Activated CD4-positive, alpha-beta memory T cell treated with anti-CD3 and anti-CD28 coated beads for 36 hours (primary cell): Measurements from ENCODE around the gene G6PC3. TPM values are rescaled to one million over a fixed set of nuclear protein-coding genes. Genes with fewer than 3 reads are reported as not detected.
A peak's percentile ranks its signal among the peaks of the same experiment; 100 is the strongest.
"Not testable (repeated sequence)": the region's sequence is repeated elsewhere in the genome, so short reads cannot be mapped to it uniquely, and the experiment has no call there.

Experiments
- CTCF ChIA-PET: fragments of 350-600 bp; sonication (Branson Sonifier 250); formaldehyde crosslinking; loops from one replicate; lab custom pipeline; 2021; ENCODE audit warnings: antibody characterized with exemption, inconsistent platforms; lab: Charles Lee
- POLR2A ChIA-PET: fragments of 350-600 bp; sonication (Branson Sonifier 250); formaldehyde crosslinking; loops from one replicate; lab custom pipeline; 2021; ENCODE audit warnings: antibody characterized with exemption; lab: Charles Lee
- DNase-seq: peaks from one replicate; pipeline ENCODE4 v3.0.0-alpha.2; 2020
- H3K27ac Mint-ChIP-seq: one replicate; pipeline ENCODE4 v1.8.0; 2021; ENCODE audit warnings: mixed read lengths
- H3K27me3 Mint-ChIP-seq: one replicate; pipeline ENCODE4 v1.8.0; 2021; ENCODE audit warnings: mixed read lengths
- H3K36me3 Mint-ChIP-seq: one replicate; pipeline ENCODE4 v1.8.0; 2021; ENCODE audit warnings: mixed read lengths
- H3K4me1 Mint-ChIP-seq: one replicate; pipeline ENCODE4 v1.8.0; 2021; ENCODE audit warnings: low read depth, mixed read lengths
- H3K4me3 Mint-ChIP-seq: one replicate; pipeline ENCODE4 v1.8.0; 2021; ENCODE audit warnings: mild to moderate bottlenecking, mixed read lengths
- H3K9me3 Mint-ChIP-seq: one replicate; pipeline ENCODE4 v1.8.0; 2021; ENCODE audit warnings: mixed read lengths
- intact Hi-C: fragments of 100-400 bp; cut with micrococcal nuclease; formaldehyde crosslinking; loops from one replicate; pipeline ENCODE4 v1.15.1; 2023
- total RNA-seq, 2 experiments: library from RNA; stranded (reverse); gene quantifications; one replicate each; pipeline ENCODE4 v1.2.3, GENCODE V29; 2021

The G6PC3 gene
- 10 to 100 TPM; 20.7 to 21.9 TPM for total RNA-seq

DNA sequence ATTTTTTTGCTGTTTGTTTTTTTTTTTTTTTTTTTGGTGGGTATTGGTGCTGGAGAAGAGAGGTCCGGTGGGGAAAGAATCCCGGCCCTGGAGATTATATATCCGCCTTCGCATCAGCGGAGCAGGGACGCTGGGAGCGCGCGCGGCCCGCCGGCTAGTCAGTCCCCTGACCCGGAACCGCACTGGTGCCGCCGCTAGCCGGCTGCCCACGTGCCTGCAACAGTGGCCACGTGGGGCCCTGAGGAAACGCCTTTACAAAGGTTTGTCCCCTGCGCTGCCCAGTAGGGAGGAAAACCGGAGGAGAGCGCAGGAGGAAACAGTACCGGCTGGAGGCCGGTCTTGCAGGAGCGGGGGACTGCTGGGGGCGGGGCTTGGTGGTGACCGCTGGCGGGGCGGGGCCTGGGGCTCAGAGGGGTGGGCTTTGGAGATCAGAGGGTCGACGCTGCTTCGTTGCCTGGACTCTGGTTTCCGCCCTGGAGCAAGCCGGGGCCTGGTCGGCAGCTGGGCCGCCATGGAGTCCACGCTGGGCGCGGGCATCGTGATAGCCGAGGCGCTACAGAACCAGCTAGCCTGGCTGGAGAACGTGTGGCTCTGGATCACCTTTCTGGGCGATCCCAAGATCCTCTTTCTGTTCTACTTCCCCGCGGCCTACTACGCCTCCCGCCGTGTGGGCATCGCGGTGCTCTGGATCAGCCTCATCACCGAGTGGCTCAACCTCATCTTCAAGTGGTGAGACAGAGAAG is at the start of gene G6PC3:
G6PC3 (plus strand) TSS at position 281 of the 743 bp plus-strand sequence; CDS start at position 512, 231 bp downstream.
- ChIA-PET CTCF (interaction anchor here (1.1 kb wide), 2 partner anchors 53 to 280 kb away, joined by 3 to 4 read pairs; partner anchors contain the start of gene HDAC5), POLR2A (interaction anchor here (0.6 to 1.4 kb wide), 5 partner anchors 48 to 255 kb away, joined by 3 to 5 read pairs (median 4); partner anchors contain the start of gene HDAC5)
- no peaks in the 10 kb centered on the region for H3K27me3 Mint-ChIP-seq
- peak; percentile 95 for DNase-seq
- H3K27ac Mint-ChIP-seq, result peak within 1 kb of the TSS; percentile 95
- intact Hi-C loops, result loop anchor here (2.0 kb wide), 2 partner anchors 52 to 56 kb away; partner anchors contain the start of genes HDAC5 and TMEM101
- no peaks in the 10 kb centered on the region for H3K9me3 Mint-ChIP-seq
- H3K4me1 Mint-ChIP-seq, result peaks cover 30% of the 10 kb centered on the region
- H3K36me3 Mint-ChIP-seq, result peaks cover 2% of the 10 kb centered on the region
- peak within 1 kb of the TSS; percentile 97 for H3K4me3 Mint-ChIP-seq

- CTCF ChIA-PET, result interaction anchor here (0.7 to 1.3 kb wide), 2 partner anchors 20 to 87 kb away, joined by 3 to 8 read pairs; no protein-coding TSS in a partner anchor
- H3K4me3 Mint-ChIP-seq, H3K9me3 Mint-ChIP-seq, DNase-seq, H3K27ac Mint-ChIP-seq, H3K27me3 Mint-ChIP-seq, POLR2A ChIA-PET, intact Hi-C loops, H3K4me1 Mint-ChIP-seq, H3K36me3 Mint-ChIP-seq: not testable (repeated sequence)
Measured at GRCh38 chr17:44021227-44021626, 49.3 kb upstream of the G6PC3 start.

DNA sequence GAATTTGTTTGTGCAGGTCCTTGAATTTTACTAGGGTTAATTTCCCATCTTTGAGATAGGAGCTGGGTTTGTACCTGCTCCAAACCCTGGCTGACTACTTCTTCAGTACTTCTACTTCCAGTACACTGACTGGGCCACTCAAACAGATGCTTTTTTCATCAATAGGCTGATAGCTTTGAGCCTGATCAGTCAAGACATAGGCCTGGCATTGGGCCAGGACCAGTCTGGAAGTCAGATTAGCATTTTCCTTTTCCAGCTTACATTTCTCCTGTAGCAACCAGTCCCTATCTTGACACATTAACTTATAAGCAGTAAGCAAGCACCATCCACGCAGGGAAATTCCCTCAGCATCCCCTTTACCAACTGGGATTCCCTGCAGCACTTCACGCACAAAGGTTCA is 48.3 kb upstream of the G6PC3 start:
- Mint-ChIP-seq H3K4me1 (no peaks in the 10 kb centered on the region), H3K9me3 (no peaks in the 10 kb centered on the region), H3K36me3 (peaks cover 1% of the 10 kb centered on the region), H3K27ac (no peak overlapping the region), H3K4me3 (no peak overlapping the region), H3K27me3 (no peaks in the 10 kb centered on the region)
- intact Hi-C loops, result no loop called here
- CTCF ChIA-PET, result interaction anchor here (1.3 kb wide), 1 partner anchor 19 kb away, joined by 8 read pairs; no protein-coding TSS in a partner anchor
- DNase-seq, result no peak
- POLR2A ChIA-PET, result no interaction called here

GRCh38 chr17:44023545-44024270 is 46.8 kb upstream of the G6PC3 start:
- Mint-ChIP-seq H3K4me3 (no peak overlapping the region), H3K9me3 (no peaks in the 10 kb centered on the region), H3K27ac (no peak overlapping the region), H3K4me1 (no peaks in the 10 kb centered on the region), H3K27me3 (no peaks in the 10 kb centered on the region), H3K36me3 (peaks cover 1% of the 10 kb centered on the region)
- CTCF ChIA-PET, result no interaction called here
- POLR2A ChIA-PET, result no interaction called here
- DNase-seq, result no peak
- intact Hi-C loops, result no loop called here

- Mint-ChIP-seq H3K27ac (no peak overlapping the region), H3K9me3 (no peaks in the 10 kb centered on the region), H3K4me3 (no peak overlapping the region), H3K4me1 (no peaks in the 10 kb centered on the region), H3K27me3 (no peaks in the 10 kb centered on the region), H3K36me3 (peaks cover 4% of the 10 kb centered on the region)
- CTCF ChIA-PET, result interaction anchor here (0.9 to 1.4 kb wide), 2 partner anchors 17 to 81 kb away, joined by 3 to 4 read pairs; no protein-coding TSS in a partner anchor
- POLR2A ChIA-PET, result no interaction called here
- DNase-seq, result no peak
- intact Hi-C loops, result no loop called here
Measured at GRCh38 chr17:44024271-44024663, 46.3 kb upstream of the G6PC3 start.

- POLR2A ChIA-PET, result interaction anchor here (0.6 kb wide), 1 partner anchor 259 kb away, joined by 3 read pairs; no protein-coding TSS in a partner anchor
- intact Hi-C loops, result no loop called here
- Mint-ChIP-seq H3K4me1 (no peaks in the 10 kb centered on the region), H3K4me3 (no peak overlapping the region), H3K9me3 (no peaks in the 10 kb centered on the region), H3K27ac (no peak overlapping the region), H3K36me3 (peaks cover 4% of the 10 kb centered on the region), H3K27me3 (no peaks in the 10 kb centered on the region)
- CTCF ChIA-PET, result interaction anchor here (0.9 to 1.4 kb wide), 2 partner anchors 17 to 81 kb away, joined by 3 to 4 read pairs; no protein-coding TSS in a partner anchor
- no peak for DNase-seq
Measured at GRCh38 chr17:44024853-44025252, 45.7 kb upstream of the G6PC3 start.

GRCh38 chr17:44029736-44030135 is 40.8 kb upstream of the G6PC3 start:
- CTCF ChIA-PET, result interaction anchor here (1.3 to 1.7 kb wide), 3 partner anchors 12 to 85 kb away, joined by 3 to 7 read pairs (median 4); no protein-coding TSS in a partner anchor
- POLR2A ChIA-PET, result no interaction called here
- intact Hi-C loops, result no loop called here
- no peak overlapping the region for H3K4me3 Mint-ChIP-seq
- DNase-seq, result no peak
- no peak overlapping the region for H3K27ac Mint-ChIP-seq
- no peaks in the 10 kb centered on the region for H3K27me3 Mint-ChIP-seq
- peaks cover 25% of the 10 kb centered on the region for H3K36me3 Mint-ChIP-seq
- H3K9me3 Mint-ChIP-seq, result no peaks in the 10 kb centered on the region
- peaks cover 10% of the 10 kb centered on the region for H3K4me1 Mint-ChIP-seq

DNA sequence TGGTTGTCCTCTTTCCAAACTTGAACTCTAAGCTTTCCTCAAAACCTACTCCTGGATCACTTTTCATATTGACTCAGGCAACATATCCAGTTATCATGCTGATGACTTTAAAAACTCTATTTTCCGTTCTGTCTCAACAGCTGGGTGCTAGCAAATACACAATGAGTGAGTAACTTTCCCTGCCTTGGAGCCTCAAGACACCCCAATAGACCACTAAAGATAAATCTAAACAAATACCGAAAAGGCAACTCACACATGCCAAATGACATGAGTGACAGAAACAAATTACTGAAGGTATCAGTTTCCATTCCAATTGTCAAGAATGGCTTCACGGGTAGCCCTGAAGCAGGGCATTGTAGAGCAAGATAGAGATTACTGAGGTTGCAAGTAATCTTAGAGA is 40.1 kb upstream of the G6PC3 start:
- no peak overlapping the region for H3K27ac Mint-ChIP-seq
- no peaks in the 10 kb centered on the region for H3K27me3 Mint-ChIP-seq
- no peaks in the 10 kb centered on the region for H3K9me3 Mint-ChIP-seq
- H3K4me3 Mint-ChIP-seq, result no peak overlapping the region
- H3K36me3 Mint-ChIP-seq, result peaks cover 25% of the 10 kb centered on the region
- intact Hi-C loops, result no loop called here
- no peak for DNase-seq
- H3K4me1 Mint-ChIP-seq, result peaks cover 10% of the 10 kb centered on the region
- POLR2A ChIA-PET, result no interaction called here
- CTCF ChIA-PET, result interaction anchor here (1.3 to 1.7 kb wide), 3 partner anchors 11 to 86 kb away, joined by 3 to 7 read pairs (median 4); no protein-coding TSS in a partner anchor

DNA sequence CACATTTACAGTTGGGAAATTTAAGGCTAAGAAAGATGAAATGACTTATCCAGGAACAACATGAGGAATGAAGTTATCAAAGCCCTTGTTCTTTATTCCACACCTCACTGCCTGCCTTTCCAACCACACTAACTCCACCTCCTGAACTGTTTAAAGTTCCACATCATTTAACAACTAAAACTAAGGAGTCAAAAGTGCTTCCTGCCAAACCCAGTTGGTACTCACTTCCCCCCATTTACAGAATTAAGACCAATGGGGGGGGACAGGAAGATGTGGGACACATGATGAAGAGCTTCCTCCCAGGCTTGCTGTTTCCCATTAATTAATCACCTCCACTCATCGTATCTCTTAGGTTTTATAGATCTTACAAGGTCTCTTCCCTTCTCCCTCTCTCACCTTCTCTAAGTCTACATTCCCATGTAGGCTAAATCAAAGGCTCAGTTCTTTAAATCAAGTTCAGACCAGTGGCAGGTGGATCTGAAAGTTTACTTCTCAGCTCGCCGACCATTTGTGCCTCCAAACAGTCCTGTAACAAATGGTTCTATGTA is 36.6 kb upstream of the G6PC3 start:
- no peaks in the 10 kb centered on the region for H3K9me3 Mint-ChIP-seq
- CTCF ChIA-PET, result interaction anchor here (0.7 kb wide), 1 partner anchor 93 kb away, joined by 3 read pairs; no protein-coding TSS in a partner anchor
- intact Hi-C loops, result no loop called here

GRCh38 chr17:44034688-44035087 is 35.8 kb upstream of the G6PC3 start:
- H3K4me1 Mint-ChIP-seq, H3K4me3 Mint-ChIP-seq, intact Hi-C loops, DNase-seq, CTCF ChIA-PET, H3K27ac Mint-ChIP-seq, H3K9me3 Mint-ChIP-seq, H3K27me3 Mint-ChIP-seq, POLR2A ChIA-PET: not testable (repeated sequence)
- H3K36me3 Mint-ChIP-seq, result peaks cover 40% of the 10 kb centered on the region

More for the DNA sequence above, 36.6 kb upstream of the G6PC3 start:
- Mint-ChIP-seq H3K4me1 (peaks cover 10% of the 10 kb centered on the region), H3K27me3 (no peaks in the 10 kb centered on the region), H3K36me3 (peaks cover 41% of the 10 kb centered on the region), H3K27ac (no peak overlapping the region), H3K4me3 (no peak overlapping the region)
- POLR2A ChIA-PET, result no interaction called here
- no peak for DNase-seq

GRCh38 chr17:44037471-44037870 is 33.1 kb upstream of the G6PC3 start:
- Mint-ChIP-seq H3K9me3 (no peaks in the 10 kb centered on the region), H3K36me3 (peaks cover 41% of the 10 kb centered on the region), H3K4me3 (no peak overlapping the region), H3K4me1 (peaks cover 21% of the 10 kb centered on the region), H3K27me3 (no peaks in the 10 kb centered on the region), H3K27ac (no peak overlapping the region)
- POLR2A ChIA-PET, result no interaction called here
- intact Hi-C loops, result no loop called here
- DNase-seq, result no peak
- CTCF ChIA-PET, result no interaction called here
